Activated naive CD8-positive, alpha-beta T cell treated with anti-CD3 and anti-CD28 coated beads, Interleukin-2, amount 10 ng/mL, durations not matched to agents 7 days and 5 days (primary cell): ENCODE measurements around the gene KRTAP10-3. TPM values are rescaled to one million over a fixed set of nuclear protein-coding genes. Genes with fewer than 3 reads are reported as not detected.
"Not testable (repeated sequence)": the region's sequence is repeated elsewhere in the genome, so short reads cannot be mapped to it uniquely, and the experiment has no call there.

ENCODE experiments used
- ATAC-seq: fragments of 150-1000 bp; cut with Tn5 transposase; one replicate; pipeline ENCODE4 v1.10.0; 2021; ENCODE audit warnings: low read depth, moderate library complexity
- POLR2A ChIA-PET: fragments of 350-600 bp; sonication (Branson Sonifier 250); formaldehyde crosslinking; loops from one replicate; lab custom pipeline; 2021; ENCODE audit warnings: antibody characterized with exemption; lab: Charles Lee
- DNase-seq: peaks from one replicate; pipeline ENCODE4 v3.0.0; 2021
- H3K27ac Mint-ChIP-seq: one replicate; pipeline ENCODE4 v1.8.0; 2022; ENCODE audit warnings: mild to moderate bottlenecking, mixed read lengths
- H3K27me3 Mint-ChIP-seq: one replicate; pipeline ENCODE4 v1.8.0; 2022; ENCODE audit warnings: mild to moderate bottlenecking, moderate library complexity, mixed read lengths
- H3K36me3 Mint-ChIP-seq: one replicate; pipeline ENCODE4 v1.8.0; 2021; ENCODE audit warnings: mild to moderate bottlenecking, mixed read lengths
- H3K4me1 Mint-ChIP-seq: one replicate; pipeline ENCODE4 v1.8.0; 2021; ENCODE audit warnings: mixed read lengths
- H3K4me3 Mint-ChIP-seq: one replicate; pipeline ENCODE4 v1.8.0; 2022; ENCODE audit warnings: mild to moderate bottlenecking, moderate library complexity, mixed read lengths
- H3K9me3 Mint-ChIP-seq: one replicate; pipeline ENCODE4 v1.8.0; 2021; ENCODE audit warnings: mixed read lengths
- total RNA-seq, 2 experiments: library from RNA; stranded (reverse); gene quantifications; one replicate each; pipeline ENCODE4 v1.2.3, GENCODE V29; 2021

KRTAP10-3 gene
- total RNA-seq, 2 experiments from 2014 or later = not detected

DNA sequence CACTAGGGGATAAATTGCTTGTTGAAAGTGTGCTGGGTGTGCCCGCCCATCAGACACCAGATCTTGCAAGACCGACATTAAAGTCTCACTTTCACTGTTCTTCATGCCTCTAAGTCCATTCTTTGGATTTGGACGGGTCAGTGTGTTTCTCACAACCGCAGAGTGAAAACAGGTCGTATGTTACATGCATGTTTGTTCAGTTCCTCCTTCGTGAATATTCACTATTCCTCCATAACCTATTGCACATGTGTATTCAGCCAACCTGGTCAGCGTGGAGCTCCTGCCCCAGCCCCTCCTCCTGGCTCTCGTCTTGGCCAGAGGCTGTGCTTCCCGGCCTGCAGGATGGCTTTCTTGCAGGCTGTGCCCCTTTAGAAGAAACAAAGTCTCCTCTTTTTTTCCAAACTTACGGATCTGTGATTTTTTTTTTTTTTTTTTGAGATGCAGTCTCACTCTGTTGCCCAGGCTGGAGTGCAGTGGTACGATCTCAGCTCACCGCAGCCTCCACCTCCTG is 35.9 kb upstream of the KRTAP10-3 start:
- H3K4me3 Mint-ChIP-seq = no peak overlapping the region
- no peak for ATAC-seq
- no peaks in the 10 kb centered on the region for H3K36me3 Mint-ChIP-seq
- no peaks in the 10 kb centered on the region for H3K9me3 Mint-ChIP-seq
- peaks cover 4% of the 10 kb centered on the region for H3K27me3 Mint-ChIP-seq
- POLR2A ChIA-PET = interaction anchor here (0.7 kb wide), 1 partner anchor 18 kb away, joined by 5 read pairs; no protein-coding TSS in a partner anchor
- H3K27ac Mint-ChIP-seq = no peak overlapping the region
- DNase-seq = no peak
- H3K4me1 Mint-ChIP-seq = peaks cover 1% of the 10 kb centered on the region

- Mint-ChIP-seq H3K4me1 (peaks cover 1% of the 10 kb centered on the region), H3K27me3 (peaks cover 4% of the 10 kb centered on the region), H3K27ac (peak overlapping the region; percentile 55), H3K9me3 (no peaks in the 10 kb centered on the region), H3K36me3 (no peaks in the 10 kb centered on the region), H3K4me3 (no peak overlapping the region)
- POLR2A ChIA-PET = interaction anchor here (0.7 kb wide), 1 partner anchor 17 kb away, joined by 5 read pairs; no protein-coding TSS in a partner anchor
- ATAC-seq (no peak), DNase-seq (no peak)
These were observed 35.2 kb upstream of the KRTAP10-3 start for GRCh38 chr21:44593598-44594405.

GRCh38 chr21:44592446-44593311 is 34.1 kb upstream of the KRTAP10-3 start, which contains the start of gene KRTAP10-6:
KRTAP10-6 (minus strand) TSS chr21:44592505; CDS start chr21:44592484, 21 bp downstream.
- POLR2A ChIA-PET = no interaction called here
- no peak within 1 kb of the TSS for H3K27ac Mint-ChIP-seq
- no peaks in the 10 kb centered on the region for H3K36me3 Mint-ChIP-seq

DNA sequence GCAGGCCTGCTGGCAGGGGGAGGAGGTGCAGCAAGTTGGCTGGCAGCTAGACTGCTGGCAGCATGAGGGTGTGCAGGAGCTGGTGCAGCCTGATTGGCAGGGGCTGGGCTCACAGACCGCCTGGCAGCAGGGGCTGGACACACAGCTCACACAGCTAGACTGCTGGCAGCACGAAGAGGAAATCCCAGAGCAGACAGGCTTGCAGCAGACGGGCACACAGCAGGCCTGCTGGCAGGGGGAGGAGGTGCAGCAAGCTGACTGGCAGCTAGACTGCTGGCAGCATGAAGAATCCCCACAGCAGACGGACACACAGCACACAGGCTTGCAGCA is 33.2 kb upstream of the KRTAP10-3 start:
- H3K9me3 Mint-ChIP-seq, POLR2A ChIA-PET, H3K4me3 Mint-ChIP-seq, H3K27ac Mint-ChIP-seq, ATAC-seq, H3K4me1 Mint-ChIP-seq, H3K36me3 Mint-ChIP-seq, H3K27me3 Mint-ChIP-seq, DNase-seq: not testable (repeated sequence)

More at GRCh38 chr21:44592446-44593311, 34.1 kb upstream of the KRTAP10-3 start, which contains the start of gene KRTAP10-6:
- DNase-seq = no peak
- no peak for ATAC-seq
- H3K4me3 Mint-ChIP-seq = no peak within 1 kb of the TSS
- peaks cover 4% of the 10 kb centered on the region for H3K27me3 Mint-ChIP-seq
- H3K4me1 Mint-ChIP-seq = peaks cover 1% of the 10 kb centered on the region
- no peaks in the 10 kb centered on the region for H3K9me3 Mint-ChIP-seq

GRCh38 chr21:44590897-44591800 is 32.6 kb upstream of the KRTAP10-3 start:
- H3K9me3 Mint-ChIP-seq, DNase-seq: not testable (repeated sequence)

DNA sequence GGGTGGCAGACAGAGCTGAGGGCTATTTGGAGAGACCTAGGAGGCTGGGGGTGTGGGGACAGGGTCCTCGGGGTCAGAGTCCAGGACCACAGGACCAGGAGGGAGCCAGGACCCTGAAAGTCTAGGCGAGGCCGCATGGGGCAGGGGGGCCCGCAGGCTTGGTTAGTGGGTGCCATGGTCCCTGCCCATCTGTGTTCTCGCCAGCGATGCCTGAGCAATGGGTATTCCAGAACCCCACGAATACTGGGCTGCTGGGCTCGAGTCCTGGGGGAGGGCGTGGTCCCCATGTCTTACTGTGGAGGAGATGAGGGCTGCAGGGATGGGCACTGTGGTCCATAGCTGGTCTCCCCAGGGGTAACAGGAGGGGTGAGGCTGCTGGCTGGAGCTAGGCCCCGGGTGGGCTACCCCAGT is 31.7 kb upstream of the KRTAP10-3 start:
- Mint-ChIP-seq H3K27ac (no peak overlapping the region), H3K4me3 (no peak overlapping the region), H3K9me3 (no peaks in the 10 kb centered on the region), H3K27me3 (peaks cover 18% of the 10 kb centered on the region), H3K36me3 (no peaks in the 10 kb centered on the region), H3K4me1 (peaks cover 1% of the 10 kb centered on the region)
- DNase-seq (no peak), ATAC-seq (no peak)
- POLR2A ChIA-PET = no interaction called here

More at GRCh38 chr21:44590897-44591800, 32.6 kb upstream of the KRTAP10-3 start:
- ATAC-seq, H3K27ac Mint-ChIP-seq, H3K36me3 Mint-ChIP-seq, H3K4me1 Mint-ChIP-seq, POLR2A ChIA-PET, H3K4me3 Mint-ChIP-seq: not testable (repeated sequence)
- H3K27me3 Mint-ChIP-seq = peaks cover 13% of the 10 kb centered on the region

- H3K27me3 Mint-ChIP-seq = peaks cover 21% of the 10 kb centered on the region
- H3K9me3 Mint-ChIP-seq = no peaks in the 10 kb centered on the region
- no peaks in the 10 kb centered on the region for H3K36me3 Mint-ChIP-seq
- H3K4me1 Mint-ChIP-seq = peaks cover 1% of the 10 kb centered on the region
- H3K27ac Mint-ChIP-seq = no peak overlapping the region
- no peak overlapping the region for H3K4me3 Mint-ChIP-seq
- POLR2A ChIA-PET = no interaction called here
- no peak for ATAC-seq
- no peak for DNase-seq
These were observed 31.2 kb upstream of the KRTAP10-3 start for GRCh38 chr21:44589586-44590305.

GRCh38 chr21:44589094-44589493 is 30.5 kb upstream of the KRTAP10-3 start:
- ATAC-seq (no peak), DNase-seq (no peak)
- Mint-ChIP-seq H3K4me1 (peaks cover 1% of the 10 kb centered on the region), H3K9me3 (no peaks in the 10 kb centered on the region), H3K27me3 (peaks cover 21% of the 10 kb centered on the region), H3K36me3 (no peaks in the 10 kb centered on the region), H3K27ac (no peak overlapping the region), H3K4me3 (no peak overlapping the region)
- POLR2A ChIA-PET = no interaction called here

GRCh38 chr21:44585892-44586291 is 27.3 kb upstream of the KRTAP10-3 start:
- Mint-ChIP-seq H3K4me3 (no peak overlapping the region), H3K27me3 (peaks cover 25% of the 10 kb centered on the region), H3K9me3 (peaks cover 9% of the 10 kb centered on the region), H3K27ac (no peak overlapping the region), H3K36me3 (peaks cover 2% of the 10 kb centered on the region), H3K4me1 (no peaks in the 10 kb centered on the region)
- no peak for DNase-seq
- ATAC-seq = no peak
- POLR2A ChIA-PET = no interaction called here

DNA sequence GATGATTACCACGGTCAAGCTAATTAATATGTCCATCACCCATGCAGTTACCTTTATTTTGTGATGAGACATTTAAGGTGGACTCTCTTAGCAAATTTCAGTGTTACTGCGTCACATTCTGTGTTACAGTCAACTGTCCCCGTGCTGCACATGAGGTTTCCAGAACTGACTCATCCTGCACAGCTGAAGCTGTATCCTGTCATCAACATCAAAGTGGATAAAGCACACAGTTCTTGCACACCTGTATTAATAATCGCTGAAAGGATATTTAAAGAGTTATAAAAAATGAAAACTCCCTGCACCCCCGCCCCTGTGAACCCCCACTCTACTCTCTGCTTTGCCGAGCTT is 25.2 kb upstream of the KRTAP10-3 start:
- no peak overlapping the region for H3K27ac Mint-ChIP-seq
- DNase-seq = no peak
- no peaks in the 10 kb centered on the region for H3K4me1 Mint-ChIP-seq
- POLR2A ChIA-PET = no interaction called here
- H3K27me3 Mint-ChIP-seq = peaks cover 28% of the 10 kb centered on the region
- peaks cover 2% of the 10 kb centered on the region for H3K36me3 Mint-ChIP-seq
- no peak overlapping the region for H3K4me3 Mint-ChIP-seq
- H3K9me3 Mint-ChIP-seq = peaks cover 15% of the 10 kb centered on the region
- ATAC-seq = peak; percentile 45

DNA sequence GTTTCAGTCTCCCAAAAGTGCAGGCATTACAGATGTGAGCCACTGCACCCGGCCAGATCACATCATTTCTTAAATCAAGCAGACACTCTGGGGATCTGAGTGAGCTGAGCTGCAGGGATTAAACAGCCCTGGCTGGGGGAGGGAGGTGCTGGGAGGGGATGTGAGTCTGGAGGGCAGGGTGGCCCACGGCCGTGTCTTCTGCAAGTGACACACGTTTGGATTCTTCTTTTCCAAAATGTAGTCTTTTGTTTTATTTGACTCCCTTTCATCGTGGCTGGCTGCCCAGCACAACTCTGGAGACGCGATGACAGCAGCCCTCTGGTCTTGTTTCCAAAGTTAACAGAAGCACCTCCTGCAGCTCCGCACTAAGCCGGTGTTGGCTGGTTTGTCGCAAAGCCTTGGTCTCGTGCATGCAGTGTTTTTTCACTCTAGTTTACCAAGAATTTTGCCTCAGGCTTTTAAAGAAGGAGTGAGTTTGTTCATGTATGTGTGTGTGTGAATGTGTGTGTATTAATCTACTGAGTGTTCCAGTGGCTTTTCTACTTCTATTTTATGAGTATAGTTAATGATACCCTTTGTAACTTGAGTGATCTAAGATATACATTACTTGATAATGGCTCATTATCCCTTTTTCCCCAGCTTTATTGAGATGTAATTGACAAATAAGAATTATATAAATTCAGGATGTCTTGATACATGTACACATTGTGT is 24.6 kb upstream of the KRTAP10-3 start:
- Mint-ChIP-seq H3K36me3 (peaks cover 2% of the 10 kb centered on the region), H3K27me3 (peaks cover 28% of the 10 kb centered on the region), H3K4me3 (no peak overlapping the region), H3K27ac (no peak overlapping the region), H3K9me3 (peaks cover 16% of the 10 kb centered on the region), H3K4me1 (no peaks in the 10 kb centered on the region)
- POLR2A ChIA-PET = no interaction called here
- no peak for DNase-seq
- ATAC-seq = no peak

GRCh38 chr21:44582055-44582454 is 23.5 kb upstream of the KRTAP10-3 start:
- peaks cover 23% of the 10 kb centered on the region for H3K9me3 Mint-ChIP-seq
- DNase-seq (no peak), ATAC-seq (no peak)
- no peaks in the 10 kb centered on the region for H3K4me1 Mint-ChIP-seq
- peaks cover 2% of the 10 kb centered on the region for H3K36me3 Mint-ChIP-seq
- H3K27ac Mint-ChIP-seq = no peak overlapping the region
- POLR2A ChIA-PET = no interaction called here
- H3K4me3 Mint-ChIP-seq = no peak overlapping the region
- peaks cover 19% of the 10 kb centered on the region for H3K27me3 Mint-ChIP-seq
